ENCODE results near the gene HEYL. TPM values are rescaled to one million over a fixed set of nuclear protein-coding genes. Genes with fewer than 3 reads are reported as not detected.

Gene HEYL
- total and polyA plus RNA-seq, 9 of the 15 experiments (the other 6 are each of a cell fraction or from before 2014, with no cell fraction given), result 0.13 to 0.89 (median 0.25) TPM

- TF ChIP-seq CHAMP1 (IDR thresholded peaks at IDR 0.05), result no peak
- TF ChIP-seq FOXJ2 (tag; IDR thresholded peaks at IDR 0.05), result no peak
- no peak for TF ChIP-seq TSC22D4 (tag; IDR thresholded peaks at IDR 0.05)
- TF ChIP-seq THRAP3 (IDR thresholded peaks at IDR 0.05; ENCODE audit: borderline replicate concordance), result no peak
- no peak for TF ChIP-seq POLR2AphosphoS2 (IDR thresholded peaks at IDR 0.05; ENCODE audit: low read length)
- TF ChIP-seq MGA (IDR thresholded peaks at IDR 0.05), result no peak
- no peak for TF ChIP-seq RBM34 (IDR thresholded peaks at IDR 0.05; ENCODE audit: borderline replicate concordance, insufficient read depth, low read length)
- TF ChIP-seq E2F8 (IDR thresholded peaks at IDR 0.05; ENCODE audit: low read depth, partially characterized antibody), result no peak
- no peak for TF ChIP-seq FOXA3 (CRISPR knock-in tag; conservative IDR thresholded peaks at IDR 0.05 in 1 of 2, IDR thresholded peaks at IDR 0.05 in 1 of 2)
- peak; percentile 65 for TF ChIP-seq ZNF384 (IDR thresholded peaks at IDR 0.05; ENCODE audit: low read depth, low read length)
Observed at GRCh38 chr1:39653546-39654031, 14.1 kb upstream of the HEYL start (continued).

All from K562 (cell line).